ENCODE measurements around the gene FBF1.
"Not testable (repeated sequence)": the region's sequence is repeated elsewhere in the genome, so short reads cannot be mapped to it uniquely, and the experiment has no call there.

FBF1 gene

GRCh38 chr17:75895370-75896155 is 45.3 kb downstream of the FBF1 start:
- DNase-seq (ENCODE audit: low read depth) = no peak

DNA sequence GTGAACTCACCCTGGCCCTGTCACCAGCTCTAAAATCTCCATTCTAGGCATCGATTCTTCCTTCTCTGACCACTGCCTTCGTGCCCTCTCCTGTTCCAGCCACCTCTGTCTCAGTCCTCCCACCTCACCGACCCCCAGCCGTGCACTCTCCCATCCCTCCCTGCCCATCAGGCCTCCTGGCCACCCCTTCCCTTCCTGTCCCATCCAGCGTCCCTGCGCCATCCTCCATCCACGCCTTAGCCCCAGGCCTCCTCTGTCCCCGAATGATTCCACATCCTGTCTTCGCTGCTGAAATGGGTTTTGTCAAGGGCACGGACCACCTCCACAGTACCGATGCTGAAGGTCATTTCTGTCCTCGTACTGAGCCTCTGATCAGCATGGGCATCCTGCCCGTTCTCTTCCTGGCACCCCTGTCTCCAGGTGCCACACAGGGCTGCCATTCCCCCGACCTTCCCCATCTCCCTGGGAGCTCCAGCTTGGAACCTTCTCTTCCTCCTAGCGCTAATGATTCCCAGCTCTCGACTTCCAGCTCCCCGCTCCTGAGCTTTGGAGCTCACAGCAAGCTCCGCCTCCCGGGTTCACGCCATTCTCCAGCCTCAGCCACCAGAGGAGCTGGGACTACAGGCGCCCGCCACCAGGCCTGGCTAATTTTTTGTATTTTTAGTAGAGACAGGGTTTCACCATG is 46.7 kb downstream of the FBF1 start:
- no peak for DNase-seq (ENCODE audit: low read depth)

GRCh38 chr17:75893305-75894048 is 47.4 kb downstream of the FBF1 start:
- DNase-seq (ENCODE audit: low read depth) = no peak

DNA sequence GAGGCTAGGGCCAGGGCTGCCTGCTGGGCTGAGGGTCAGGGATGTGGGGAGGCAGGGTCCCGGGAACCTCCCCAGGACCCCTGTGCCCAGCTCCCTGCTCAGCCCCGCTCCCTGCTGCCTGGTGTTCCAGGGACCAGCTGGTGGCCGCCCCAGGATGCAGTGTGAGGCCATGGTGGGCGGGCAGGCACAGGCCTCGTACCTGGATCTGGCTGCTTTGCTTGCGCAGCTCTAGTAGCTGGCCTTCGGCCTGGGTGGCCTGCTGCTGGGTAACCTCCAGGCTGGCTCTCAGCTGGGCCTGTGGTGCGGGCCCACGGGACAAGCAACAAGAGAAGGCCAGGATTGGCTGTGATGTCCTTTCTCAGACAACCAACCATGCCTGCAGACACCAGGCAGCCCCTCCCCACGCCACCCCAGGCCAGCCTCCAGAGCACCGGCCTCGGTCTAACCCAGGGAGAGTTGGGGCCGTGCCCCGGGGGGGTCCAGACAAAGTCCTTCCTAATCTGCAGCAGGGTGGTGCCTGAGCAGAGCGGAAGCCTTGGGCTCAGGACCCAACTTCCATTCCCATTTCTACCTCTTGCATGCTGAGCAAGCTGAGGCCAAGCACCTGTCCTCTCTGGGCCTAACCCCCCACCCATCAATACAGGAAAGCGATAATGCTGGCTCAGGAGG is 48.2 kb downstream of the FBF1 start:
- no peak for DNase-seq (ENCODE audit: low read depth)

DNA sequence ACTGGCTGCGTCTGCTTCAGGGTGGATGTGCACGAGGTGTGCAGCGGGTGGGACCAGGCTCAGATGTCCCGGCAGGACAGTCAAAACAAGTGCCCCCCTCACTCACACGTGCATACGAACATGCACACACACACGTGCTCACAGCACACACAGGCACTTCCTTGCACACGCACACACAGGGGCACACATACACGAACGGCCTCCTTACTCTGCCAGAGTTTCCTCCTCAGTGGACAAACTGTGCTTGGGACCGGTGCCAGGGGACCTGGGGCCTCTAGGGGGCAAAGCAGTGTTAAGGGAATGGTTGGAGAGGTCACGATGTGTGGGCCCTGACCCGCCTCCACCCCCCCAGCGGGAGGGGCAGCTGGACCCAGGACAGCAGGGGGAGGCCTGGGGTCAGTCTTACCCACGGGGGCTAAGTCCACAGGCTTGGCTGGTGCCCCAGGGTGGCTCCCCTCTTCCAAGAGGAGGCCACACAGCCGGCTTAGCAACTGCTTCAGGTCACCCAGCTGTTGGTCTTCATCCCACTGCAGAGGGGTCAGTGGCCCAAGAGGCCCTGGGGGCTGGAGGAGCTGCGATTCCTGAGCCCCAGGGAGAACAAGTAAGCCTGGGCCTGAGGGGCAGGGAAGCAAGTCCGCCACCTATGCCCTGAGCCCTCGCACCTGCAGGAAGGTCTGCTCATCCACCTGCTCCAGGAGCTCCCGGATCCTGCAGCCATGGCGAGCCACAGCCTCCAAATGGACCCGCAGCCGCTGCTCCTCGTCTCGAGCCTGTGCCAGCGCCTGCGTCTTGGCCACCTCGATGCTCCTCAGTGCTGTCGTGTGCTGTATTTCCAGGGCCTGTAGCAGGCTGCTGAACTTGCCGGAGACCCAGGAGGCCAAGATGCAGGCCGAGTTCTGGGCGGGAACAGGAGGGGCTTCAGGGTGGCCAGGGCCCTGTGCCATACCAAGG is 49.0 kb downstream of the FBF1 start:
- no peak for DNase-seq (ENCODE audit: low read depth)

GRCh38 chr17:75891022-75891604 is 49.7 kb downstream of the FBF1 start:
- no peak for DNase-seq (ENCODE audit: low read depth)

GRCh38 chr17:75889454-75889853 is 51.4 kb downstream of the FBF1 start:
- no peak for DNase-seq (ENCODE audit: low read depth)

GRCh38 chr17:75888484-75888883 is 52.4 kb downstream of the FBF1 start:
- DNase-seq (ENCODE audit: low read depth) = no peak

- not testable (repeated sequence) for DNase-seq (ENCODE audit: low read depth)
Observed at GRCh38 chr17:75885860-75886259, 55.0 kb downstream of the FBF1 start.

DNA sequence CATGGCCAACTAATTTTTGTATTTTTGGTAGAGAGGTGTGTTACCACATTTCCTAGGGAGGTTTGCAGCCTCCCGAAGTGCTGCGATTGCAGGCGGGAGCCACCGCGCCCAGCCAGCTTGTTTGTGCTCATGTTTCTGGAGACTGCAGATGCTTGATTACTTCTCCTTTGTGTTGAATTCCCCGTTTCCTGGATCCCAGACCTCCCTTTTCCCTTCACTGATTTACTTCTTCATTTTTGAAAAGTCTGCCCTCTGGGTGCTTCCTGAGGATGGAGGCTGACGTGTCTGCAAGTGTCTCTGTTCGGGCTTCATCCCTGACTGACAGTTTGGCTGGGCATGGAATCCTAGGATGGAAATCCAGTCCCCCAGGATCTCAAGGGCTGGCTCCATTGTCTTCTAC is 55.4 kb downstream of the FBF1 start:
- no peak for DNase-seq (ENCODE audit: low read depth)

DNA sequence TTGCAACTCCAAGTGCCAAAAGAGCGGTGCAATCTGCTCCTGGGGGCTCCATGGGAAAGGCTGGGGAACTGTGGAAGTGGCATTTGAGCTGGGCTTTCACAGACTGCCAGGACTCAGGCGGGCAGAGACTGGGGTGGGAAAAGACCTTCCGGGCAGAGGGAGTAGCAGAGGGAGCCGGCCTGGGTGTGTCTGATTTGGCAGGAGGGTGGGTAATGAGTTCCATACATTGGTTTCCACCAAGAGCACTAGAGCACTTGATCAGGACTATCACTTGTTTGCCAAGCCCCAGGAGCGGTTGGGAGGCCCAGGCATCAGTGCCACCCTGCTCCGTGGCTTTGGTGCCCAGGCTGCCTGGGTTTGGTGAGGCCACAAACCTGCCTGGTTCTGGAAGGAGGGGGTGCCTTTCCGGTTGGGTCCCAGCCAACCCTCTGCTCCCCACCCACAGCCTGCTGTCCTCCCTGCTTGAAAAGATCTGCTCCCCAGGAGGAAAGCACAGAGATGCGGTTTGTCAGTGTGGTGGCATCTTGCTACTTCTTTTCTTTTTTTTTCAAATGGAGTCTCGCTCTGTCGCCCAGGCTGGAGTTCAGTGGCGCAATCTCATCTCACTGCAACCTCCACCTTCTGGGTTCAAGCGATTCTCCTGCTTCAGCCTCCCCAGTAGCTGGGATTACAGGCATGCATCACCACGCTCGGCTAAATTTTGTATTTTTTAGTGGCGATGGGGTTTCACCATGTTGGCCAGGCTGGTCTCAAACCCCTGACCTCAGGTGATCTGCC is 59.0 kb downstream of the FBF1 start:
- DNase-seq (ENCODE audit: low read depth) = no peak

- DNase-seq (ENCODE audit: low read depth) = no peak
Observed at GRCh38 chr17:75880266-75880665, 60.6 kb downstream of the FBF1 start.

GRCh38 chr17:75878174-75878998 is 62.5 kb downstream of the FBF1 start, which contains the start of gene TRIM47:
Gene TRIM47, minus strand, starts transcription at chr17:75878581. Its CDS starts 33 bp downstream, at chr17:75878548.
- no peak for DNase-seq (ENCODE audit: low read depth)

GRCh38 chr17:75877752-75878173 is 63.1 kb downstream of the FBF1 start:
- no peak for DNase-seq (ENCODE audit: low read depth)

- DNase-seq (ENCODE audit: low read depth) = no peak
Observed at GRCh38 chr17:75876938-75877751, 63.7 kb downstream of the FBF1 start.

- no peak for DNase-seq (ENCODE audit: low read depth)
Observed at GRCh38 chr17:75876190-75876937, 64.5 kb downstream of the FBF1 start.

DNA sequence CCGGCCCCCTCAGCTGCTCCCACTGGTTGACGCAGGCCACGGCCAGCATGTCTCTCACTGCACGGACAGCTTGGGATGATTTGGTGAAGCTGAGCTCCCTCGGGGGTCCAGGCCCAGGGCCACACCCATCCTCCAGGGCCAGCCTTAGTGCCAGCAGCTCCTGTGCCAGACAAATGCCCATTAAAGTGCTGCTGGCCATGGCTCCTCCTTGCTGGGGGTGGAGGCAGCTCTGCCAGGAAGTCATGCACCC is 65.0 kb downstream of the FBF1 start:
- no peak for DNase-seq (ENCODE audit: low read depth)

Data from HS-27A (cell line).